CD4-positive, alpha-beta T cell treated with Interferon alpha-2 for 1 hour (primary cell): Measurements from ENCODE around the gene EBF3.

Experiments used
- DNase-seq, 2 donors: peaks; one replicate each; pipeline ENCODE4 v3.0.0-alpha.2; 2020 to 2022

Gene EBF3

DNA sequence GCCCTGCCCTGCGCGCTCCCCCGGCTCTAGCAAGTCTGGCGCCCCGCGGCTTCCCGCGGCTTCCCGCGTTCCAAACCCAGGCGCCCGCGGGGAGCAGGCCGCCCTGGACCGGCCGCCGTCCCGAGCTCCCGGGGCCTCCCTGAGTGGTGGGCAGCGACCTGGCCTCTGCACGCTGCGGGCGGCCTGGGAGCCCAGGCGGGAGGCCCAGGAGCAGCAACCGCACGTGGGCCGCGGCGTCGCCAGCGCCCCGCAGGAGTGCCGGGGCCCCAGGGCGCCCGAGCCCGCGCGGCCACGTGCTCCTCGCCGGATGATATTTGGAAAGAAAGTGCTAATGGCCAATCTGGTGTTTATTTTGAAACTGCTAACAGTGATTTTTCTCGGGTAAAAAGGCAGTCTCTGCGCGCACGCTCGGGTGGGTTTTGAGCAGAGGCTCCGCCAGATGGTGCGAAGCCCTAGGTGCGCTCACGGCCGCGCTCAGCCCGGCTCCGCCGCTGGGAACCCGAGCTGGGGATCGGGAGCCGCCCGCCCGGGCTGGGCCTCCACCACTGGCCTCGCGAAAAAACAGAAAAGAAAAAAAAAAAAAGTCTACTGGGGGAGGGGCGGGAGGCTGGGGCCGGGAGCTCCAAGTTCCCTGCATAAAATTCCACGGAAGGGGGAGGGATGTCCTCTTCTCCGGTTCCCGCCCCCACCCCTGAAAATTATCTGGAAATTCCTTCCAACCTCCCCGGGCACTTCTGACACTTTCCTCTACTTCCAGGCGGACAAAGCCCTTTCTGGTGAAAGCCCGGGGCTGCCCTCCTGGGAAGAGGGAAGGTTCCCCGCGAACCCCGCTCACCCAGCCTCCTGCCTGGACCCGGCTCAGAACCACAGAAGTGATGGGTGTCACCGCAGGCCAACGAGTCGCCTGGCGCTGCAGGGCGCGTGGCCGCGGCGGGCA, 4.3 kb downstream of the EBF3 start:
- DNase-seq, result no peak

DNA sequence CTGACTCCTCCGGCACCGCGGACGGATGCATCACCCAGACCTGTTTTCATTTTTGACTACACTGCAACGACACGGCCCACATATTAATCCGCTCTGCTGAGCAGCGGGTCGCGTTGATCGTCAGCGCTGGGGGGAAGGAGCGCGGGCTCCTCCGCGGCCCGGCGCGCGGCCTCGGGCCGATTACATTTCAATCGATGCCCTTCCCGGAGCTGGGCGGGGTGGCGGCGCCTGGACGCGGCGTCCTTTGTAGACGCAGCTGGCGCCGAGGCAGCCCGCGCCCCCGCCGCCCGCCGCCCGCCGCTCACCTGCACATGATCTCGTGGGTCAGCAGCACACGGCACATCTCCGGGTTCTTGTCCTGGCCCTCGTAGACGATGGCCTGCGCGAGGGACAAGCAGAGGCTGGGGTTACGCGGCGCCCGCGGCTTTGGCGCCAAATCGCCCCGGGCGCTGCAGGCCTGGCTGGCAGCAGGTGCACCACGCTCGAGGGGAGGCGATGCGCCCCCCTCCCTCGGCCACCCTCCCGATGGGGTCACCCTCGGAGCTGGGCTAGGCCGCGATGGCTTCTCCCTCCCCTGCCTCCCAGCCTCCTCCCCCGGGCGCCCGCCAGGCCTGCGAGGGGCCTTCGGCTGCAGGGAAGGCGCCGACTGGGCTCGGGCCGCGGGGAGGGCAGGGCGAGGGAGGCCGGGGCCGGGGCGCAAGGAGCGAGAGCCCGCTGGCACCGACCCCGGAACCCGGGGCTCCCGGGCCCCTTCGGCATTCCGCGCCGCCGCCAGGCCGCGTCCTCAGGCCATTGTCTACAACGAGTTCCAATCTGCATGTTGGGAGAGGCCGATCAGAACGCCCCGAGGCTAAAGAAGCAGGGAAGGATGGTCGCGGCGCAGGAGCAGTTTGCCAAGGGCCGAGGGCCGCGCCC, 5.2 kb downstream of the EBF3 start:
- DNase-seq, result no peak

DNA sequence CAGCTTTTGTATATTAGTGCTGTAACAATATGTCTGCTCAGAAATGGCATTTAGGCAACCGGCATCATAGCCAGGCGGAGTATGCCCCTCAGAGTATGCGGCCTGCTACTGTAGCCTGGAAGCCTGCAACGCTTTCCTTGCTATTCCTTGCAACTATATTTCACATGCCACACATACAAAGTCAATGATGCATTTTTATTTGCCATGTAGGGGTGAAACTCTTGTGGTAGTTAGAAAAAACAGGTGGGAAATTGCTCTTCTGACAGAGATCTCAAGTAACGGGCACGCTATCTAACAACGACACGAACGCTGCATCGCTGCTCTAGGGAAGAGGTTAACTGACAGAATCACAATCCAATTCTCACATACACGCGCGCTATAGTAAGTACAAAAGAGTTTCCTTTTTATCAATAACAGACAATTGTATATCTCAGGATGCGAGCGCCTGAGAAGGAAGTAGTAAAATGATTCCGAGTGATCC, 5.9 kb downstream of the EBF3 start:
- DNase-seq, result no peak

DNA sequence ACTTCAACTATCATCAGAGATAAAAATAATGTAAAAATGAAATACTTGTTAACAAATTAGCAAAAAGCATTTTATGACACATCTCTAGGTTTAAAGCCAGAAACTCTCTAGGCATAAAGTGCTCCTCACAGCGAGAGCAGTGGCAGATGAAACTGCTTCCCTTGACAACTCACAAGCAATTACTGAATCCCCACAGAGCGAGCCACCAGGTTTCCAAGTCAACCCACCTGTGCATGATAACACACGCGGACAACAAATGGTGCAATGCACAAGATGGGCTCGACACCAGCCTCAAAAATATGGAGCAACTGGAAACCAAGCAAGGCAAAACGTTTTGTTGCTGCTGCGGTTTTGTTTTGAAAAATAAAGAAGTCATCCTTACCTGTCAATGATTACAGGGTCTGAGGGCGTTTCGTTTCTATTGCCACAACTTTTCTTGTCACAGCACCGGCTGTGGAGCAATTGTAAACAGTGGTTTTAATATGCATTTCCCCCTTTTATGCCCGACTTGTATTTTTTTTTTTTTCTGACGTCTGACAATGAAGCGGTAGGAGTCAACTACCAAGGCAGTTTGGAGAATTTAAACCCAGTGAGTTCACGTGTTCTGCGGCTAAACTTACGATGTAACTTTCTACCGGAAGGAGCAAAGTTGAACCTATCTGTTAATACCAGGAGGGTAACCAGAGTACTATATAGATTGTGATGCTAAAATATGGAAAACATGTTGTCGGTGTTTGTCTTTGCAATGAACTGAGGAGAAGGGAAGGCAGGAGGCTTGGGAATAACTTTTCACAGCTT, 7.0 kb downstream of the EBF3 start:
- no peak for DNase-seq

DNA sequence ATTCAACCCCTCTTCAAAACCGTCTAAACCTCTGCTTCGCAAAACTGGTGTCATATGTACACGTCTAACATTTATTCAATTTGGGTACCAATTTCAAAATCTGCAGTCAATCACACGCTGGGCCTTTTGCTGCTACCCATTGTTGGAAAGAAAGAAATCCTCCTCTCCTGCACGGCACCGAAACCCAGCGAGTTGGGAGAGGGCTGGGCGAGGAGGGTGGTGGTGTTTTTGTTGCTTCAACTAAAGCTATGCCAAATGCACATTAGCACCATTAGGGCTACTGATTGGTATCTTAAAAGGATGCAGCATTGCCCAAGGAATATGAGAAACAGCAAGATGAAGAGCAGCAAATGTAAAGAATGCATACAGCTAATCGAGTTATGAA, 7.8 kb downstream of the EBF3 start:
- DNase-seq, result no peak

DNA sequence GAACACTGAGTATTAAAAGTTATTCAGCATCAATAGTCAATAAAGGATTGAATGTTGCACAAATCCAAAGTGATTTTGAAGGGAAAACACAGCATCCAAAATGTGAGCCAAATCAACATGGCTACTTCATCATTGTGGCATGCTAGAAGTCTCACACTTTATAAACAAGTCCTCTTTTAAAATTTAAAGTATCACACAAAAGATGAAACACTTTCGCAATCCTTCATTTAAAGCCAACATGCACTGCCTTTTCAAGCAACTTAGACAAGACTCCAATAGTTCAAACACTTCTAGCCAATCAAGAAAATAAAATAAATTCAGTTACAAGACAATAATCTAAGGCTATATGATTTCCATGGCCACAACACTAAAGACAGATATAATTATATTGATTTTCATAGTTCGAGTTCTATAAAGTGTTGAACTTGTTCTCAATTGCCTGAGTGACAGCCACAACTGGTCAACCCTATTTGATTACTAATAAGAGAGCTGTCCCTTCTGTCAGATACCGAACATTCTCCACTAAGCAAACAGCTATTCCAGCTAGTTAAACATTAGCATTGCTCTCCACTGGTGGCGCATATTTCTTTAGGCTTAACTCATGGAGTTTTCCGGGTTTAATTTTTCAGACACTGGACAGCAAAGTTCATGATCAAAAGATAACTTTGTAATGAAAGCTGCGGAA, 8.3 kb downstream of the EBF3 start:
- no peak for DNase-seq

DNA sequence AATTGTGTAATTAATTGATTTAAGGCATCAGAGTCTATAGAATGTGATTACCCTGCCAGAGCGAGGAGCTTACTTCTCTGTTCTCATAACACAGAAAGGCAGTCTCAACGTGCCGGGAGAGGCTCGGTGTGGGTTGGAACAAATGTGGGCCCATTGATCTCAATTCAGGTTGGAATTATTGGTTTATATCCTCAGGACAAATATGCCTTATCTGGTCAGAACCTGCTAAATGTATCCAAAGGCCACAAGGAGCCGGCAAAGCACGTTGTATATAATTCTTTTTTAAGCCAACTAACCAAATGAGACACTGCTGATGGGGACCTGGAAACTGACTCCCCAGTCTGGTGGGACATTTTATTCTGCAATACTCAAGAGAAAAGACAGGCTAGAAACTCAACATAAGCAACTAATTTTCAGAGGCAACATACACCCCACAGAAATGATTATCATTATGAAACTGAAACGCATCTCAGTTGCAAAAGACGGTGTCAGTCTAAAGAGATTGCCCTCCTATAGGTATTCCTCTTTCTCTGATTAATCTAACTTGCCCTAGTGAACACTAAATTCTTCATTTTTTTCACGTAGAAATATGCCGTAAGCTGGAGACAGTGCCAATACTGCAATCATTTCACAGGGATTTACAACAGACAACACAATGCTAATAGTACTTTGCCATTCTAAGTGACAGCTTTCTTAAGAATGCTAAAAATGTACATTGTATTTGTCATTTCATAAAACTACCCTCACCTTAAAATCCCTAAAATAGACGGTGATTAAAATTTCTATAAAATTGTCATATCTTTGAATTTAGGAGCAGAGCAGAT, 9.4 kb downstream of the EBF3 start:
- no peak for DNase-seq

DNA sequence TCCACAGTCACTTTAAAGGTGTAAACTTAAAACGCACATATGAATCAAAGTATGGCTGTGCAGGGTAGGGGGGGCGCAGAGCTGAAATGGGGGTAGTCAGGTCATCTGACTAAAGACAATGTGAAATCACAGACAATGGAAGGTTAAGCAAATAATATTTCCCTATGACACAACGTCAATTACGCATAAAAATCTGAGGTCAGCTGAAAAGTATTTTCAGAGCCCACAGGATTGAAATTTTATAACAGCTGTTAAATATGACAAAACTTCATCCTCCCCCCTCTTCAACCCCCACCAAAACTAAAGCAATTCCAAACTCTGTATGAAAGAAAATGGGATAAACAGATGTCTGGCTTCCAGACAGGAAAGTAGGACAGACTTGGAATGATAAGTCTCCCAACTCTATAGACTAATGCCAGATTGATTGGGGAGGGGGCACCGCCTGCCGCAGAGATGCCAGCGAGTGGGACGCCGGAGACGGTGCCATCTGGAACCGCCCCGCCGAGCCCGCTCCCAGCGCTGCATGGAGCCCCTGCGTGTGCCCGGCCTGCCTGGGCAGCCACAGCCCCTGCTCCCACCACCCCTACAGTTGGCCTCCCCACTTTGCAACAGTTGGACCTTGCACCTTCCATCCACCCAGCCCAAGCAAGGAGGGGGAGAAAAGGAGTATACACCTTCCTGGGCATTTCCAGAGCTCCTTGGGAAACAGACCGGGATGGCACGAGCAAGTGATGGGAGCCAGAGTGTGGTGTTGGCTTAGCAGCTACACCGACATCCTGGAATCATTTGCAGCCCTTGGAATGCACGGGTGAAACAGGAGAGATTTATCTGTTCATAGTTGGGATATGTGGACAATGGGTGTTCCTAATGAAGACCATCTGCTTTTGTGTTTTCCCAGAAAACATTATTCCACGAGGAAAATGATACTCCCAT, 10.7 kb downstream of the EBF3 start:
- DNase-seq, result no peak

DNA sequence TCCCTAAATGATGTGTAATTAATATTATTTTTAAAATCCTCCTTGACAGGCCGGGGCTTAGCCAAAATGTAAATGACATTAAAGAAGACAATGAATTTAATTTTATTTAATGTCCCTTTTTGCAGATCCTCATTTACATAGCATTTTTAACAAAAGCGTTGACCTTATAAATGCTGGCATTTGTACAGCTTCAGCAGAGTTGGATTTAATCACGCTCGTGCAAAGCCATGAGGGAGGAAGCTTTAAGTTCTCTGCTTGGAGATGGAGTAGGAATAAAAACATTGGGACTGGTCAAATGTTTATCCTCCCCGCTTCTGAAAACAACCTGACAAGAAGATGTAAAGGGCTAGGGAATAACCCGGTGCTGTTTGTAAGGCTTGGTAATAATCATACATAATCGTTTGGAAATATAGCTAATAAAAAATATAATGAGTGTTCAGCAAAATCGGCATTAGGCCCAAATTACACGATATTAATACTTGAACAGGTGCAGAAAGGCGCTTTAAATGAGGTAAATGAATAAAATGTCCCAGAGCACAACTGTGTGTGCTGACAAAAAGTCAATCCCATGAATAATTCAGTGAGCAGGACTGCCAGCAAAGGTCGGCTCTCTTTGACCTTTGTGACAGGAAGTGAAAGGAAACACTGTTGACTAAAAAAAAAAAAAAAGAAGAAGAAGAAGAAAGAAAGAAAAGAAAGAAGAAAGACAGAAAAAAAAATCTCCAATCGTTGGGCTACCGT, 11.5 kb downstream of the EBF3 start:
- DNase-seq, result no peak

DNA sequence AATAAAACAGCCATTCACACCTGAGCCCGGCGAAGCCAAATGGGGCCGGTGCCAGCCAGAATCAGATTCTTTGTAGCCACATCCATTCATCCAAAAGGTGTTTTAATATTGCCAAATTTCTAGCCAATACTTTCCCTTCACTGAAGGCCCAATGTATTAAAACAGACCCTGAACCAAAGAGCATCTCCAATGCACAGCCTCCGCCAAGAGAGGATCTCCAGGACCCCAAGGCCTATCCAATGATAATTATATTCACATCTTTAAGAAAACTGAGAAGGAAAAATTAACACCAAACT, 12.2 kb downstream of the EBF3 start:
- no peak for DNase-seq

DNA sequence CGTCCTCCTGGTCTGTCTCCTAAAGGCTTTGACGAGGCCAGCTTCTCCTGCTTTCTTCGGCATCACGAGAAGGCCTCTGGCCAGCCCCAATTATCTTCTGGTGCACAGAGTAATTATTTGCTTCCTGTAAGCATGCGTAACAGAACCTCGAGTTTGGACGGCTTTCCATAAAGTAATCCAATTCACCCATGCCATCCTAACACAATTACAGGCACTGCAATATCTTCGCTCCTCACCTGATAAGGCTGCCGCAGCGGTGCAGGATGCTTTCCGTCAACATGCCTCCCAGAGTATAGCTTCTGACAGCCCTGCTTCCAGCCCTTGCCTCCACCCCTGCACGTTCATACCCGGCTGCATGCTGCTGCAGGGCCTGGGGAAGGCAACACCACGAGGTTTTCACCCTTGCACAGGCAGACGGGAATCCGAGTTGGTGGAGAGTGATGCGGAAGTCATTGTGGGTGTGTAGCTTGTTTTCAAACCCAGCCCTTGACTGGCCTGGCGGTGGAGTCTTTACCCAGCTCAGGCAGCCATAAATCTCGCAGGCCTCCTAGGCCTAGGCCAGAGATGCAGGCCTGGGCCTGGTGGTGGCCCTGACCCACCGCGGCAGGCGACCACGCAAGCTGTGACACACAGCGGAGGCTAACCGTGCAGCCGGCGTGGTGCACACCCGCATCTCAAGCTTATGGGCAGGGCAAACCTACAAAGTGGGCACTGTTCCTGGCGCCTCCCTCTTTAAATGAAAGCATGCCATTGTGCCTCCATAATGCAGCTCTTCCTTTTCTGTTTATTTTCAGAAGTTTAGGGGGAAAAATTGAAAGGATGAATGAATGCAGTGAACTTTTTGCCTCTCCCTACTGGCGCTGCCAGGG, 12.7 kb downstream of the EBF3 start:
- DNase-seq, result no peak

DNA sequence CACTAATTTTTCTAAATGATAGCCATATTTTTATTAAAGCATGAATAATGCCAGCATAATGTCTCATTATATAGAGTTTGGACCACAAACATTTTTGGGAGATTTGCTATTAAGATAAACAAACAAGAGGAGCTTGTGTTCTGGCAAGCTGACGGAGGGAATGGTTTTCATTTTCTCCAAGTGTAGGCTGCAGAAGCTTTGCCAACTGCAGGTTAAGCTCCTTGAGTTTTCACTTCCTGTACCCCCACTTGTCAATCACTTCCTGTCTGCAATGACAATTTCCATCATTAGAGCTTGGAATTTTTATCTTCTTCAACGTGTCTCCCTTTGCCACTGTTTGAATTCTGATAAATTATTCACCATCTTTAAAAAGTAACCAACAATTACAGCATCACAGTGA, 13.4 kb downstream of the EBF3 start:
- no peak for DNase-seq

DNA sequence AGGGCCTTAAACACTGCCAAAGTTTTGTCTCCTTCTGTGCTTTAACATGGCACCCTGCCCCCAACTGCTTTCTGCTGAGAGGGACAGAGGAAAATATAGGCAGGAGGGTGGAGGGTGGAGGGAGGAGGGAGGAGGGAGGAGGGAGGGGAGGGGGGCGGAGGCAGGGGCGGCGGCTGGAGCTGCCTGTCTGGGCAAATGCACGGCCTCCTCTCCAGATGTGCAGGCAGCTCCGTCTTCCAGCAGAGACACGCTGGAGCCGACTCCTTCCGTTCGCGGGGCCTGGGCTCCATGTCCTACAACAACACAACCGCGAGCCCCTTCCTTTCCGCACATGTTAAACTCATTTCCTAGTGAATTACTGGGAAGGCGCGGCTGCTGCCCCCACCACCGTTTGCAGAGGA, 14.2 kb downstream of the EBF3 start:
- no peak for DNase-seq

DNA sequence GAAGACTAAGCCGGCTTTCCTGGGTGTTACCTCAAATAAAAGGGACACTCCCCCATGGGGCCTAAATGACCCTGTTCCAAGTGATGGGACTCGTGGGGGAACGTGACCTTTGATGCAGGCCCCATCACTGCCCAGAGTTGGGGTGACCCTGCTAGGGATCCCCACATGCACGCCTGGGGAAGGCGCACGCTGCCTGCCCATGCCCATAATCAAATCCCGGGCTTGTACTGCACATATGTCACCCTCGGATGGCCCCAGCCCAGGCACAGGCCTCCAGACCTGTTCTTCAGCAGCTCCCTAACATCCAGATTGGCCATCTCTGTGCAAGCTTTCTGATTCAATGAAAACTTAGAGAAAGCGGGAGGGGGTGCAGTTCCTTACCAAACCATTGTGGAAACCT, 14.7 kb downstream of the EBF3 start:
- no peak for DNase-seq

DNA sequence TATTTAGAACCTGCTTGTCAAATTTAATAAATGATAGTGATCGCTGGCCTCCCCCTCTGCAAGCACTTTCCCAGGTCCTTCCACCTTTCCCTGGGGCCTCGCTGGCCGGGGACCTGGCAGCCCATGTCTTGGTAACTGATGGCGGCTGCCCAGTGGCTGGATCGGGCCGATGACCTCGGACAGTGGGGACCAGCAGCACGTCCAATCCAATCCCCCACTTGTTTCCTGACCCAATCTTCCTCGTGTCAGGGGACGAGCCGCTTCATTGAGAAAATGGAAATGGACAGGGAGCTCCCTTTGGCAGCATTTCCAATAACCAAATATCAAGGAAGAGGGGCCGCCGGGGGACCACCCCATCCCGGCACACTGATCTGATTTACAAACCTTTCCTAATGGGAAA, 17.2 kb downstream of the EBF3 start:
- no peak for DNase-seq

DNA sequence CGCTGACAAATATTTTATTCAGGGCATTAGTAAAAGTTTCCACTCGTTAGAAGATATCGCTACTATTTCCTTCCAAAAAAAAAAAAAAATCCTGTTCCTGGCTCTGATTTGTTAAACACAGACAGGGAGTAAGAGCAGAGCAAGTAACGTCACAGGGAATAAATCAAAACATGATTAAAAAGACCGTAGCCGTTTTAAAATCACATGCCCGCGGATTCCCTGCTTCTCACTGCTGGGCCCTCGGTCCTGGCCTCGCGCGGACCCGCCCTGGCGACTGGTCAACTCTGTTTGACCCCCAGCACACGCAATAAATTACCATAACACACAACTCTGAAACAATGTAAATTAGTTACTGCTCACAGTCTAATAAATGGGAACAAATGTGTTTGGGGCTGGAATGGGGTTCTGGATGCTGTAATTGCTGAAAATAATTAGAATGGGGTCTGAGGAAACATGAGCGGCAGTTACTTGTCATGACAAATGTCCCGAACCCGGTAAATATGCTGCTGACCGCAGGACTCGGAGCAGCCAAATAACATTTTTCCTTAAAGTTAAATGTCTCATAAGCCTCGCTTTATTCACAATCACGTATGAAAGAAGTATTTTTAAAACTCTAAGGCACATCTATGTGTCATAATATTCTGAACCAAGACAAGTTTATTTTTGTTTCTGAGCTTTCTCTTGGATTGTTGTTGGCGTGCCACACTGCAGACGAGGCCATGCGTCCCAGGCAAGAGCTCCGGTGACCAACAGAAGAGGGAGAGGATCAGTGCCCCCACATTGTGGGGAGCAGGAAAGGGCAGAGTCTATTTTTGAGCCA, 17.9 kb downstream of the EBF3 start:
- no peak for DNase-seq

DNA sequence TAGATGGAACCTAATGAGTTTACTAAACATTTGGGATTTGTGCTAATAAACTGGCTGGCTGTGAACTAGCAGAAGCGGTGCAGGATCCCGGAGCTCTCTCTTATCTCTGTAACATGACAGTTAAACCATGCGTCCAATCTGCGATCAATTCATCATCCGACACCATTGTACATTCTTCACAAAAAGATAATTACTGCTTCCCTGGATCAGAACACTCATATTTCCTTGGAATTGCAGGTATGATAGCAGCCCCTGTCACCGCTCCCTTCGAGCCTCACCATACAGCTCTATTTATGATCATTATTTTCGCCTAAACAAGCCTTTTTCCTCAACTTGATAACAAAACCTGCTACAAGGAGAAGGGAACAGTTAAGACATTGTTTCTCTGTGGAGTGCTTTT, 18.5 kb downstream of the EBF3 start:
- DNase-seq, result no peak

DNA sequence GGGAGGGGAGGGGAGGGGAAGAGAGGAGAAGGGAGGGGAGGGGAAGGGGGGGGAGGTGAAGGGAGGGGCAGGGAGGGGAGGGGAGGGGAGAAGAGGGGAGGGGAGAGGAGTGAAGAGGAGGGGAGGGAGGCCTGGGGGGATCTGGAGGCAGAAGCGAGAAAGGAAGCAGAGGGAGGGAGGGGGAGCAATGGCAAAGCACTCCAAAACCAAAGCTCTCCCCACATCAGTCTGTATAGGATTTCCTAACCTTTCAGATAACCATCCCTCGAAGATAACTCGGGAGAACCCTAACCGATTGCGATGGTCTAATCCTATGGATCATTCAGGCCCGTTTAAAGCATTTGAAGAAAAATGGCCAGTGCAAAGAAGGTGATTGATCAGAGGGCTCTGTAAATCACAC, 19.0 kb downstream of the EBF3 start:
- DNase-seq, result no peak
